Activated T-helper 1 cell treated with anti-CD3 and anti-CD28 coated beads, Interleukin-12 subunit alpha, Interleukin-12 subunit beta, Interleukin-2, Interleukin-4 antibody, amounts not matched to agents 30 ng/mL and 10 ng/mL and 1 ng/mL, durations not matched to agents 14 hours and 24 hours and 36 hours (primary cell): ENCODE data around the gene WNT11. TPM values are rescaled to one million over a fixed set of nuclear protein-coding genes. Genes with fewer than 3 reads are reported as not detected.

Experiments
- DNase-seq: peaks from one replicate; pipeline ENCODE4 v3.0.0; 2021; ENCODE audit warnings: low spot score
- H3K27ac Mint-ChIP-seq: one replicate; pipeline ENCODE4 v1.8.0; 2021; ENCODE audit warnings: mild to moderate bottlenecking, mixed read lengths
- H3K27me3 Mint-ChIP-seq: one replicate; pipeline ENCODE4 v1.8.0; 2022; ENCODE audit warnings: mild to moderate bottlenecking, moderate library complexity, mixed read lengths; ENCODE audit not compliant: insufficient read depth
- H3K36me3 Mint-ChIP-seq: one replicate; pipeline ENCODE4 v1.8.0; 2021; ENCODE audit warnings: low read depth, mixed read lengths
- H3K4me1 Mint-ChIP-seq: one replicate; pipeline ENCODE4 v1.8.0; 2021; ENCODE audit warnings: low read depth, mixed read lengths
- H3K4me3 Mint-ChIP-seq: one replicate; pipeline ENCODE4 v1.8.0; 2021; ENCODE audit warnings: mild to moderate bottlenecking, moderate library complexity, mixed read lengths
- H3K9me3 Mint-ChIP-seq: one replicate; pipeline ENCODE4 v1.8.0; 2021; ENCODE audit warnings: mixed read lengths
- intact Hi-C: fragments of 100-400 bp; cut with micrococcal nuclease; formaldehyde crosslinking; loops from one replicate; pipeline ENCODE4 v1.15.1; 2024
- total RNA-seq: library from RNA; stranded (reverse); gene quantifications from 2 replicates; pipeline ENCODE4 v1.2.3, GENCODE V29; 2022

WNT11 gene
- total RNA-seq, 1 donor from 2014 or later = 0.39 TPM

- Mint-ChIP-seq H3K27ac (no peak overlapping the region), H3K36me3 (peaks cover 6% of the 10 kb centered on the region), H3K9me3 (no peaks in the 10 kb centered on the region), H3K4me3 (no peak overlapping the region), H3K27me3 (no peaks in the 10 kb centered on the region), H3K4me1 (no peaks in the 10 kb centered on the region)
- DNase-seq = no peak
- intact Hi-C loops = no loop called here
Measured at GRCh38 chr11:76143274-76143673, 63.0 kb downstream of the WNT11 start.

GRCh38 chr11:76141901-76142588 is 64.3 kb downstream of the WNT11 start:
- Mint-ChIP-seq H3K9me3 (no peaks in the 10 kb centered on the region), H3K27me3 (no peaks in the 10 kb centered on the region)

GRCh38 chr11:76140912-76141574 is 65.3 kb downstream of the WNT11 start:
- H3K27ac Mint-ChIP-seq = no peak overlapping the region

More at GRCh38 chr11:76141901-76142588, 64.3 kb downstream of the WNT11 start:
- DNase-seq = no peak
- H3K4me1 Mint-ChIP-seq = no peaks in the 10 kb centered on the region
- no peak overlapping the region for H3K27ac Mint-ChIP-seq
- H3K36me3 Mint-ChIP-seq = peaks cover 6% of the 10 kb centered on the region
- intact Hi-C loops = no loop called here
- no peak overlapping the region for H3K4me3 Mint-ChIP-seq

GRCh38 chr11:76139314-76139713 is 67.0 kb downstream of the WNT11 start:
- no peak for DNase-seq
- H3K27me3 Mint-ChIP-seq = no peaks in the 10 kb centered on the region
- intact Hi-C loops = no loop called here
- H3K4me1 Mint-ChIP-seq = no peaks in the 10 kb centered on the region
- H3K4me3 Mint-ChIP-seq = no peak overlapping the region
- H3K36me3 Mint-ChIP-seq = peaks cover 6% of the 10 kb centered on the region
- no peak overlapping the region for H3K27ac Mint-ChIP-seq
- H3K9me3 Mint-ChIP-seq = no peaks in the 10 kb centered on the region

More at GRCh38 chr11:76140912-76141574, 65.3 kb downstream of the WNT11 start:
- Mint-ChIP-seq H3K27me3 (no peaks in the 10 kb centered on the region), H3K36me3 (peaks cover 6% of the 10 kb centered on the region), H3K4me3 (no peak overlapping the region), H3K9me3 (no peaks in the 10 kb centered on the region), H3K4me1 (no peaks in the 10 kb centered on the region)
- intact Hi-C loops = no loop called here
- no peak for DNase-seq

Other genes starting within 250 kb of the WNT11 start
- gene THAP12, start 174.6 kb upstream of the WNT11 start, total RNA-seq = 78.3 and 81.2 TPM in 2 replicates
- 3.9 and 4.7 TPM in 2 replicates for gene GVQW3, start 174.8 kb upstream of the WNT11 start, total RNA-seq
- 30.4 and 34.8 TPM in 2 replicates for gene EMSY, start 238.5 kb upstream of the WNT11 start, total RNA-seq